ENCODE measurements around the gene RFX4. TPM values are rescaled to one million over a fixed set of nuclear protein-coding genes. Genes with fewer than 3 reads are reported as not detected.

RFX4 gene
- total and polyA plus RNA-seq, 2 donors from 2014 or later = not detected

- no peaks in the 10 kb centered on the region for H3K36me3 ChIP-seq (ENCODE audit: control insufficient read depth in 2 of 3, insufficient read depth in 3 of 3, low read length in 3 of 3)
- H3K4me3 ChIP-seq (ENCODE audit: low read length in 3 of 3) = no peak overlapping the region
- no peak for FAIRE-seq
- H3K4me1 ChIP-seq (ENCODE audit: control insufficient read depth in 2 of 3, insufficient read depth in 2 of 3, low read depth in 1 of 3, low read length in 3 of 3) = no peaks in the 10 kb centered on the region
- no peak for DNase-seq
- H3K9me3 ChIP-seq (ENCODE audit: control insufficient read depth in 2 of 3, insufficient read depth in 1 of 3, low read length in 3 of 3) = no peaks in the 10 kb centered on the region
- no peak overlapping the region for H3K9ac ChIP-seq (ENCODE audit: low read length in 3 of 3)
- H3K27me3 ChIP-seq (ENCODE audit: control insufficient read depth, insufficient read depth, low read length) = no peaks in the 10 kb centered on the region
- intact Hi-C loops (cut with DNase I) = no loop called here
- no peak overlapping the region for H3K27ac ChIP-seq (ENCODE audit: low read depth in 2 of 2, low read length in 2 of 2)
- TF ChIP-seq CTCF (IDR thresholded peaks at IDR 0.05; ENCODE audit: borderline replicate concordance, extremely low read depth, insufficient read depth) = no peak
Observed at GRCh38 chr12:106671840-106672239, 89.0 kb downstream of the RFX4 start.

DNA sequence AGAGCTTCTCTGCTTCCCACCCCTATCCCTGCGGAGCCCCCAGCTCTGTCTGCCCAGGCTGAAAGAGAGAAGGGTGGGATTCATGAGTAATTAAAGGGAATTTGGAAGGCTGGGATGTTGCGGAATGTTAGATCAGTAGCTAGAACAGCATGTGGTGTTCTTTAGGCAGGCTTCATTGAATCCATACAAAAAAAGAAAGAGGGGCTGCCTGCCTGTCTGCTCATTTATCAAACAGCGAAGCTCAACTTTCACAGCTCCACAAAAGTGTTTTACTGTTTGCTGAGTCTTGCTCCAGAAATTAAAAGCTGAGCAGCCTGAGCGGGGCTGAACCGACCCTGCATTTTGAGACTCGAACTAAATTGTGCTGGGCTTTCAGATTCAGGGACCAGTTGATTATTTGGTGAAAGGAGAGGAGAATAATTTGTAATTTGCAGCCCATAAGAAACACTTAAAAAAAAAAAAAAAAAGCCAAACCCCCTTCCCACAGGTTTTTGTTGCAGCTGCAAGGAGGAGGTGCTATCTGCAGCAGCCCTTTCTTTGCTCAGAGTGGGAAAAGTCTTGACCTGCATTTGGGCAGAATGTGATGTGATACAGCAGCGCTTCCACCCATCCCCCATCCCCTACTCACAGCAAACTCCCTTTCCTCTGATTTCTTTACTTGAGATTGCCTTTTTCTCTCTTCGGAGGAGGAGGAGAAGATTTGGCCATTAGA lies 89.7 kb downstream of the RFX4 start:
- peak in 4 of 5 donors; percentile 39 to 71 (median 54) for DNase-seq
- Histone ChIP-seq H3K36me3 (ENCODE audit: control insufficient read depth in 2 of 3, insufficient read depth in 3 of 3, low read length in 3 of 3) (no peaks in the 10 kb centered on the region), H3K9ac (ENCODE audit: low read length in 3 of 3) (no peak overlapping the region), H3K4me3 (ENCODE audit: low read length in 3 of 3) (no peak overlapping the region), H3K27ac (ENCODE audit: low read depth in 2 of 2, low read length in 2 of 2) (no peak overlapping the region), H3K27me3 (ENCODE audit: control insufficient read depth, insufficient read depth, low read length) (no peaks in the 10 kb centered on the region), H3K4me1 (ENCODE audit: control insufficient read depth in 2 of 3, insufficient read depth in 2 of 3, low read depth in 1 of 3, low read length in 3 of 3) (no peaks in the 10 kb centered on the region), H3K9me3 (ENCODE audit: control insufficient read depth in 2 of 3, insufficient read depth in 1 of 3, low read length in 3 of 3) (no peaks in the 10 kb centered on the region)
- intact Hi-C loops (cut with DNase I) = no loop called here
- no peak for TF ChIP-seq CTCF (IDR thresholded peaks at IDR 0.05; ENCODE audit: borderline replicate concordance, extremely low read depth, insufficient read depth)
- FAIRE-seq = no peak

DNA sequence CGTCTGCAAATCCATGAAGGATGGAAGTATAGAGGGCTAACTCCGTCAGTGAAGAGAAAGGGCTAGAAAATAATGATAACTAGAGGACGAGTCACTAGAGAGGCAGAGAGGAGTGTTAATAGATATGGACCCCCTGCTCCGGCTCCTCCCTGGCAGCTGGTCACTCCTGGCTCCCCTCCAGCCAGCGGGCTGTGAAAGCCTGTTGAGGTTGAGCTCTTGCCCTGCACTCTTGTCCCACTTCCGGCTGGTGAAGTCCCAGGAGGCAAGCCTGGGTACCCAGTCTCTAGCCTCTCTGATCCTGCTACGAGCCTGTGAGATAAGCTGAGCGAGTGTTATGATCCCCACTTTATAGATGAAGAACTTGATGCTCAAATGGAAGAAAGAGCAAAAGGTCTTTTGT lies 90.3 kb downstream of the RFX4 start:
- FAIRE-seq = no peak
- DNase-seq = peak in 3 of 5 donors; percentile 14 to 45 (median 17)
- Histone ChIP-seq H3K4me1 (ENCODE audit: control insufficient read depth in 2 of 3, insufficient read depth in 2 of 3, low read depth in 1 of 3, low read length in 3 of 3) (no peaks in the 10 kb centered on the region), H3K9ac (ENCODE audit: low read length in 3 of 3) (no peak overlapping the region), H3K27ac (ENCODE audit: low read depth in 2 of 2, low read length in 2 of 2) (no peak overlapping the region), H3K36me3 (ENCODE audit: control insufficient read depth in 2 of 3, insufficient read depth in 3 of 3, low read length in 3 of 3) (no peaks in the 10 kb centered on the region), H3K27me3 (ENCODE audit: control insufficient read depth, insufficient read depth, low read length) (no peaks in the 10 kb centered on the region), H3K9me3 (ENCODE audit: control insufficient read depth in 2 of 3, insufficient read depth in 1 of 3, low read length in 3 of 3) (no peaks in the 10 kb centered on the region), H3K4me3 (ENCODE audit: low read length in 3 of 3) (no peak overlapping the region)
- intact Hi-C loops (cut with DNase I) = no loop called here
- TF ChIP-seq CTCF (IDR thresholded peaks at IDR 0.05; ENCODE audit: borderline replicate concordance, extremely low read depth, insufficient read depth) = no peak
